B cell (primary cell): ENCODE data around the gene KIF25. TPM values are rescaled to one million over a fixed set of nuclear protein-coding genes. Genes with fewer than 3 reads are reported as not detected.

ENCODE experiments used
- ATAC-seq: fragments of 200-7000 bp; cut with Tn5 transposase; one replicate; pipeline ENCODE4 v1.10.0; 2021; ENCODE audit warnings: low read depth, mild to moderate bottlenecking, moderate number of reproducible peaks, moderate library complexity
- CTCF ChIA-PET: fragments of 350-600 bp; sonication (Branson Sonifier 250); formaldehyde crosslinking; loops from one replicate; lab custom pipeline; 2021; ENCODE audit warnings: antibody characterized with exemption, inconsistent platforms; lab: Charles Lee
- POLR2A ChIA-PET: fragments of 350-600 bp; sonication (Branson Sonifier 250); formaldehyde crosslinking; loops from one replicate; lab custom pipeline; 2021; ENCODE audit warnings: antibody characterized with exemption; lab: Charles Lee
- DNase-seq: peaks from one replicate; pipeline ENCODE4 v3.0.0; 2013
- H2AFZ ChIP-seq: 2 replicates; pipeline ENCODE4 v1.6.1; 2012; ENCODE audit warnings: mild to moderate bottlenecking, low read depth, low read length; ENCODE audit not compliant: insufficient read depth, poor library complexity, severe bottlenecking
- H3K27ac ChIP-seq, 2 donors: 1 replicate in 1 of 2; 2 replicates in 1 of 2; pipeline ENCODE4 v1.5.1; 2012 to 2013; ENCODE audit warnings: low read length in 2 of 2, mild to moderate bottlenecking in 2 of 2, moderate library complexity in 1 of 2
- H3K27me3 ChIP-seq, 4 experiments: fragments of 200-600 bp in 1 of 4; sonication (generic) in 1 of 4; replicated peaks in 1 of 4; 1 replicate in 2 of 4; 2 replicates in 2 of 4; pipeline versions ENCODE4 v1.6.1 to v1.7.0; 2013 to 2016; ENCODE audit warnings: low read length in 3 of 4, mild to moderate bottlenecking in 2 of 4, mixed read lengths in 1 of 4, moderate library complexity in 1 of 4; ENCODE audit not compliant: insufficient read depth in 4 of 4, control insufficient read depth in 3 of 4; ENCODE audit errors: control extremely low read depth in 1 of 4
- H3K36me3 ChIP-seq, 2 experiments: replicated peaks in 1 of 2; 1 replicate in 1 of 2; 2 replicates in 1 of 2; pipeline versions ENCODE4 v1.6.1 to v1.7.1; 2013; ENCODE audit warnings: low read length in 1 of 2; ENCODE audit not compliant: insufficient read depth in 2 of 2, control insufficient read depth in 1 of 2; ENCODE audit errors: control extremely low read depth in 1 of 2, extremely low read depth in 1 of 2
- H3K4me1 ChIP-seq, 2 donors: fragments of 200-600 bp in 1 of 2; sonication (generic) in 1 of 2; 1 replicate in 1 of 2; 2 replicates in 1 of 2; pipeline versions ENCODE4 v1.5.1 to v1.6.1; 2013 to 2017; ENCODE audit warnings: low read length in 2 of 2; ENCODE audit not compliant: control insufficient read depth in 2 of 2, insufficient read depth in 2 of 2
- H3K4me2 ChIP-seq: replicated peaks from 2 replicates; pipeline ENCODE3; 2012; ENCODE audit warnings: mild to moderate bottlenecking, low read depth, low read length; ENCODE audit not compliant: poor library complexity, severe bottlenecking
- H3K4me3 ChIP-seq, 5 experiments: fragments of 200-600 bp in 1 of 5; sonication (generic) in 1 of 5; 1 replicate in 3 of 5; 2 replicates in 2 of 5; pipeline versions ENCODE4 v1.5.1 to v1.7.0; 2011 to 2016; ENCODE audit warnings: low read length in 4 of 5, mild to moderate bottlenecking in 4 of 5, low read depth in 2 of 5, control low read depth in 1 of 5, moderate library complexity in 1 of 5; ENCODE audit not compliant: insufficient read depth in 1 of 5; ENCODE audit errors: control extremely low read depth in 1 of 5, extremely low read depth in 1 of 5
- H3K79me2 ChIP-seq: fragments of 200-600 bp; sonication (generic); one replicate; pipeline ENCODE4 v1.6.0; 2016; ENCODE audit warnings: low read length; ENCODE audit not compliant: control insufficient read depth, insufficient read depth
- H3K9ac ChIP-seq: fragments of 200-600 bp; sonication (generic); 2 replicates; pipeline ENCODE4 v1.6.1; 2017; ENCODE audit warnings: mild to moderate bottlenecking, low read length, moderate library complexity
- H3K9me3 ChIP-seq, 3 donors: one replicate each; pipeline versions ENCODE4 v1.6.1 to v1.7.1; 2013; ENCODE audit warnings: low read length in 2 of 3; ENCODE audit not compliant: control insufficient read depth in 2 of 3, insufficient read depth in 1 of 3; ENCODE audit errors: control extremely low read depth in 1 of 3
- H4K20me1 ChIP-seq: 2 replicates; pipeline ENCODE4 v1.6.0; 2012; ENCODE audit warnings: mild to moderate bottlenecking, low read length; ENCODE audit not compliant: insufficient read depth, control insufficient read depth, poor library complexity, severe bottlenecking
- H3K27ac Mint-ChIP-seq: one replicate; pipeline ENCODE4 v1.8.0; 2021; ENCODE audit warnings: mixed read lengths
- H3K27me3 Mint-ChIP-seq: one replicate; pipeline ENCODE4 v1.8.0; 2021; ENCODE audit warnings: mixed read lengths
- H3K4me1 Mint-ChIP-seq: one replicate; pipeline ENCODE4 v1.8.0; 2021; ENCODE audit warnings: mixed read lengths
- H3K4me3 Mint-ChIP-seq: one replicate; pipeline ENCODE4 v1.8.0; 2021; ENCODE audit warnings: mixed read lengths
- H3K9me3 Mint-ChIP-seq: one replicate; pipeline ENCODE4 v1.8.0; 2022; ENCODE audit warnings: mixed read lengths; ENCODE audit not compliant: insufficient read depth
- CTCF ChIP-seq: fragments of 200-600 bp; IDR thresholded peaks from one replicate; pipeline ENCODE4 v1.8.0; 2022; ENCODE audit warnings: antibody characterized with exemption, mild to moderate bottlenecking
- EZH2 ChIP-seq: IDR thresholded peaks from 2 replicates; pipeline ENCODE4 v1.6.1; 2012; ENCODE audit warnings: borderline replicate concordance, low read depth, mild to moderate bottlenecking, moderate library complexity, low read length; ENCODE audit not compliant: insufficient read depth, poor library complexity, severe bottlenecking
- WGBS: methylation state at CpG from one replicate; pipeline ENCODE4 v1.1.5; 2013; ENCODE audit warnings: missing lambda C conversion rate; ENCODE audit not compliant: insufficient coverage; 5-methylcytosine and 5-hydroxymethylcytosine counted together
- intact Hi-C: fragments of 100-400 bp; cut with micrococcal nuclease; formaldehyde crosslinking; loops from one replicate; pipeline ENCODE4 v1.10.0; 2022
- polyA plus RNA-seq: library from polyadenylated mRNA; depleted of rRNA; stranded (reverse); fragments of >200 nt; gene quantifications from 2 replicates; pipeline ENCODE4 v1.2.3, GENCODE V29; 2012
- total RNA-seq, 2 donors: library from RNA; stranded (reverse); fragments of 120-200 nt in 1 of 2; gene quantifications; 1 replicate in 1 of 2; 2 replicates in 1 of 2; pipeline versions ENCODE4 v1.2.3 to v1.2.4, GENCODE V29; 2013 to 2022

Gene KIF25
- total and polyA plus RNA-seq, 2 donors (not counting 1 experiment from before 2014, with no cell fraction given), result not detected

- ChIA-PET CTCF (no interaction called here), POLR2A (no interaction called here)
- Mint-ChIP-seq H3K4me1 (no peaks in the 10 kb centered on the region), H3K27ac (no peak overlapping the region), H3K9me3 (no peaks in the 10 kb centered on the region), H3K4me3 (no peak overlapping the region), H3K27me3 (no peaks in the 10 kb centered on the region)
- no peaks in the 10 kb centered on the region for H4K20me1 ChIP-seq
- no peak overlapping the region for H3K9ac ChIP-seq
- no peak overlapping the region for H2AFZ ChIP-seq
- H3K79me2 ChIP-seq, result no peaks in the 10 kb centered on the region
- no peaks in the 10 kb centered on the region for H3K4me1 ChIP-seq
- no peak overlapping the region for H3K27ac ChIP-seq
- ATAC-seq (no peak), DNase-seq (no peak)
- no peaks in the 10 kb centered on the region for H3K36me3 ChIP-seq
- no peak overlapping the region for H3K4me3 ChIP-seq
- intact Hi-C loops, result no loop called here
- no peaks in the 10 kb centered on the region for H3K27me3 ChIP-seq
- H3K9me3 ChIP-seq, result peaks cover 0 to 14% (median 0%) of the 10 kb centered on the region in 3 donors
- TF ChIP-seq EZH2, result no peak
- TF ChIP-seq CTCF, result no peak
- H3K4me2 ChIP-seq, result no peak overlapping the region
- 70% methylated on average over 16 of the region's 17 CpGs for WGBS
Measured at GRCh38 chr6:168082860-168083513, 85.5 kb downstream of the KIF25 start.

DNA sequence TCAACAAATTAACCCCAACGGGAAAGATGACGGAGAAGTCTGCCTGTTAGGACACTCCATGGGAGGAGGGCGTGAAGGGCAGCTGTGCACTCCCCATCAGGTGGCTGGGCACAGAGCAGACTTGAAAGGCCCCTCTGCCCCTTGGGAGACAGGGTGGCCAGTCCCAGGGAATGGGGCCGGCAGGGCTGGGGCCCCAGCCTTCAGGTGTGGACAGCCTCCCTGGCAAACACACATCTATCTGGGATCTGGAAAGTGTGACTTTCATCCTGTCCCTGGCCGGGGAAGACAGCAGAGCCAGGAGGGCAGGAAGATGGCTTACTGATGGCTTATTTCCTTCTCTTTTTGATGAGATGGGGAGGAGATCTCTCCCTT lies 86.0 kb downstream of the KIF25 start:
- Histone ChIP-seq H4K20me1 (no peaks in the 10 kb centered on the region), H3K27me3 (no peaks in the 10 kb centered on the region), H3K27ac (no peak overlapping the region), H3K79me2 (no peaks in the 10 kb centered on the region), H3K4me1 (no peaks in the 10 kb centered on the region), H3K4me3 (no peak overlapping the region), H2AFZ (no peak overlapping the region), H3K9me3 (peaks cover 0 to 12% (median 0%) of the 10 kb centered on the region in 3 donors), H3K4me2 (no peak overlapping the region), H3K36me3 (no peaks in the 10 kb centered on the region), H3K9ac (no peak overlapping the region)
- Mint-ChIP-seq H3K27ac (no peak overlapping the region), H3K4me3 (no peak overlapping the region), H3K4me1 (no peaks in the 10 kb centered on the region), H3K9me3 (no peaks in the 10 kb centered on the region), H3K27me3 (no peaks in the 10 kb centered on the region)
- ChIA-PET CTCF (no interaction called here), POLR2A (no interaction called here)
- WGBS, result 80% methylated on average over 4 of the region's 5 CpGs
- no peak for DNase-seq
- ATAC-seq, result no peak
- intact Hi-C loops, result no loop called here
- TF ChIP-seq CTCF, result no peak
- TF ChIP-seq EZH2, result no peak
